Measurements from ENCODE around the gene EIF4G2.

Gene EIF4G2

GRCh38 chr11:10770626-10771254, 38.0 kb downstream of the EIF4G2 start:
- DNase-seq, result no peak

- DNase-seq, result no peak
These were observed 44.3 kb downstream of the EIF4G2 start for GRCh38 chr11:10764412-10764811.

- DNase-seq, result no peak
These were observed 45.0 kb downstream of the EIF4G2 start for GRCh38 chr11:10763766-10764165.

- DNase-seq, result no peak
These were observed 45.8 kb downstream of the EIF4G2 start for GRCh38 chr11:10762913-10763421.

GRCh38 chr11:10762185-10762584, 46.5 kb downstream of the EIF4G2 start:
- no peak for DNase-seq

- no peak for DNase-seq
These were observed 47.5 kb downstream of the EIF4G2 start for GRCh38 chr11:10761085-10761698.

- DNase-seq, result no peak
These were observed 49.8 kb downstream of the EIF4G2 start for GRCh38 chr11:10758957-10759356.

- no peak for DNase-seq
These were observed 56.2 kb downstream of the EIF4G2 start for GRCh38 chr11:10752486-10752885.

GRCh38 chr11:10752061-10752460, 56.7 kb downstream of the EIF4G2 start:
- DNase-seq, result no peak

GRCh38 chr11:10751581-10751940, 57.2 kb downstream of the EIF4G2 start:
- no peak for DNase-seq

- peak; percentile 92 for DNase-seq
These were observed 57.7 kb downstream of the EIF4G2 start, which contains the start of gene CTR9 for GRCh38 chr11:10750838-10751580. Gene CTR9, plus strand, starts transcription at chr11:10751246. Its CDS starts 167 bp downstream, at chr11:10751413.

GRCh38 chr11:10749476-10749875, 59.2 kb downstream of the EIF4G2 start:
- DNase-seq, result no peak

GRCh38 chr11:10747733-10748132, 61.0 kb downstream of the EIF4G2 start:
- no peak for DNase-seq
